Karpas-422 (cell line): ENCODE results near the gene POGLUT3. TPM values are rescaled to one million over a fixed set of nuclear protein-coding genes. Genes with fewer than 3 reads are reported as not detected.

Experiments used
- DNase-seq: peaks from one replicate; pipeline ENCODE4 v3.0.0-alpha.2; 2015
- H2AFZ ChIP-seq: fragments of 200-600 bp; sonication (generic); 2 replicates; pipeline ENCODE4 v1.6.1; 2014; ENCODE audit warnings: antibody characterized with exemption, low read length, mixed read lengths
- H3K27ac ChIP-seq: fragments of 200-600 bp; sonication (generic); 2 replicates; pipeline ENCODE4 v1.5.1; 2014; ENCODE audit warnings: mild to moderate bottlenecking, low read length, moderate library complexity
- H3K27me3 ChIP-seq: fragments of 200-600 bp; sonication (generic); 2 replicates; pipeline ENCODE4 v1.6.1; 2014; ENCODE audit warnings: low read length, mixed read lengths
- H3K36me3 ChIP-seq: fragments of 200-600 bp; sonication (generic); 2 replicates; pipeline ENCODE4 v1.6.1; 2014; ENCODE audit warnings: low read length, mixed read lengths; ENCODE audit not compliant: insufficient read depth
- H3K4me1 ChIP-seq: fragments of 200-600 bp; sonication (generic); 2 replicates; pipeline ENCODE4 v1.6.1; 2014; ENCODE audit warnings: mild to moderate bottlenecking, low read length, mixed read lengths
- H3K4me2 ChIP-seq: fragments of 200-600 bp; sonication (generic); 2 replicates; pipeline ENCODE4 v1.6.1; 2014; ENCODE audit warnings: low read length, low read depth, mild to moderate bottlenecking; ENCODE audit not compliant: poor library complexity, severe bottlenecking
- H3K4me3 ChIP-seq: fragments of 200-600 bp; sonication (generic); 2 replicates; pipeline ENCODE4 v1.5.1; 2014; ENCODE audit warnings: mild to moderate bottlenecking, antibody characterized with exemption, low read length, mixed read lengths
- H3K79me2 ChIP-seq: fragments of 200-600 bp; sonication (generic); 2 replicates; pipeline ENCODE4 v1.6.1; 2014; ENCODE audit warnings: mild to moderate bottlenecking, low read length, mixed read lengths
- H3K9ac ChIP-seq: fragments of 200-600 bp; sonication (generic); 2 replicates; pipeline ENCODE4 v1.6.0; 2014; ENCODE audit warnings: low read length
- H3K9me2 ChIP-seq: fragments of 200-600 bp; sonication (generic), shearing (Covaris generic); replicated peaks from 2 replicates; pipeline ENCODE4 v1.6.0; 2014; ENCODE audit warnings: mild to moderate bottlenecking, low read length, moderate library complexity; ENCODE audit not compliant: insufficient read depth
- H3K9me3 ChIP-seq: fragments of 300-700, 200-600 bp; sonication (generic); 2 replicates; pipeline ENCODE4 v1.6.1; 2014; ENCODE audit warnings: low read length, mixed read lengths
- H4K20me1 ChIP-seq: fragments of 200-600 bp; sonication (generic); 2 replicates; pipeline ENCODE4 v1.6.1; 2014; ENCODE audit warnings: mild to moderate bottlenecking, antibody characterized with exemption, low read length, low read depth; ENCODE audit not compliant: insufficient read depth
- total RNA-seq: library from RNA; depleted of rRNA; stranded (reverse); fragments of >200 nt; shearing (Covaris generic); gene quantifications from 2 replicates; pipeline ENCODE4 v1.2.3, GENCODE V29; 2014; ENCODE audit warnings: low replicate concordance

Gene POGLUT3
- total RNA-seq, 1 experiment from 2014 or later: 33.4 TPM

DNA sequence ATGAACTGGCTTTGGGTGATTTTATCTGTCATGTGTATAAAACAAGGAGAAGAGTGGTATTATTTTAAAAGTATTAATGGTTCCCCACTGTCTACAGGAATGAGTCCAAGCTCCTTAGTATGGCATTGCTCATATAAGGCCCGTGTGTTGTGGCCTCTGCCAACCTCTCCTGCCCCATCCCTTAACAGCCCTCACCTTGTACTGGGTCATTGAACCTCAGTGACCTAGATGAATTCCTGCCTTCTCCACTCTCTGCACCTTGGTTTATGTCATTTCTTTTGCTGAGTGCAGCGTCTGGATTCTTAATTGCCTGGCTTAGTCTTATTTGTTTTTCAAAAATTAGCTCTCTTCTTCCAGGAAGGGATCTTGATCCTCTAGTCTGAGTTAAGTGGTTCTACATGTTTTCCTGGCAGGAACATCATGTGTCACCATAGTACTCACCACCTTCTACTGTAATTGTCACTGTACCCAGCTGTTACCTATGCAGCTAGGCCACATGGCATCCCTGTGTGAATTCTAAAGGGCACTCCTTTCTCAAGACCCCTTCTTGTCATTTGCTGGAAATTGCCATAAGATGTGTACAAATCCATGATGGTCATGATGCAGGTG is 36.2 kb upstream of the POGLUT3 start:
- no peaks in the 10 kb centered on the region for H3K9me3 ChIP-seq
- no peaks in the 10 kb centered on the region for H4K20me1 ChIP-seq
- H3K9ac ChIP-seq: no peak overlapping the region
- no peak overlapping the region for H2AFZ ChIP-seq
- no peaks in the 10 kb centered on the region for H3K36me3 ChIP-seq
- no peak overlapping the region for H3K4me2 ChIP-seq
- no peaks in the 10 kb centered on the region for H3K79me2 ChIP-seq
- H3K9me2 ChIP-seq: no peaks in the 10 kb centered on the region
- no peaks in the 10 kb centered on the region for H3K4me1 ChIP-seq
- no peak for DNase-seq
- H3K27ac ChIP-seq: no peak overlapping the region
- no peak overlapping the region for H3K4me3 ChIP-seq
- H3K27me3 ChIP-seq: no peaks in the 10 kb centered on the region; the same call in 1 of the 2 replicates

- Histone ChIP-seq H3K27me3 (no peaks in the 10 kb centered on the region), H3K4me3 (no peak overlapping the region), H4K20me1 (no peaks in the 10 kb centered on the region), H3K27ac (no peak overlapping the region), H3K9me3 (no peaks in the 10 kb centered on the region), H3K9me2 (no peaks in the 10 kb centered on the region), H3K9ac (no peak overlapping the region), H3K79me2 (no peaks in the 10 kb centered on the region), H2AFZ (no peak overlapping the region), H3K36me3 (no peaks in the 10 kb centered on the region), H3K4me1 (peaks cover under 1% of the 10 kb centered on the region; the same call in 1 of the 2 replicates), H3K4me2 (no peak overlapping the region)
- no peak for DNase-seq
Measured at GRCh38 chr11:108530426-108530825, 32.2 kb upstream of the POGLUT3 start.

DNA sequence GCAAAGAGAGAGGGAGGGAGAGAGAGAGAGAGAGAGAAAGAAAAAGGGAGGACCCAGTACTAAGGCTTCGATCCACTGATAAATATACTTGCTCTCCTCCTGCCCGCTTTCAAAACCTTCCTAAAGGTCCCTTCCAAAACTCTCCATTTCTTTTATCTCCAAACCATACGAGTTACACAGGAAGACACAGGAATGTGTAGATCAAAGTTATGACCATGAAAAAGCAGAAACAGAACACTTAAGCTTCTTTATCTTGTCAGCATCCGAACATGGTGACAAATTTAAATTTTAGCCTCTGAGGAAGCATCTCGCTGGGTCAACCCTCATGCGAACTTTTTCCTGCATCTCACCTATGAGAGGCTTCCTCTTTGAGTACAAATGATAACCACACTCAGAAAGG is 29.2 kb upstream of the POGLUT3 start:
- DNase-seq: no peak

GRCh38 chr11:108525161-108525560 is 27.0 kb upstream of the POGLUT3 start:
- Histone ChIP-seq H3K79me2 (no peaks in the 10 kb centered on the region), H3K4me1 (peaks cover 4% of the 10 kb centered on the region; the same call in 1 of the 2 replicates), H3K4me2 (no peak overlapping the region), H3K36me3 (no peaks in the 10 kb centered on the region), H3K9me3 (no peaks in the 10 kb centered on the region), H3K27ac (no peak overlapping the region), H3K9ac (no peak overlapping the region), H2AFZ (no peak overlapping the region), H3K4me3 (no peak overlapping the region), H3K27me3 (0 out of 2 replicates have a peak, but pooled peaks cover 6% of the 10 kb centered on the region), H4K20me1 (no peaks in the 10 kb centered on the region), H3K9me2 (no peaks in the 10 kb centered on the region)
- no peak for DNase-seq

More for the DNA sequence above, 29.2 kb upstream of the POGLUT3 start:
- Histone ChIP-seq H3K27me3 (0 out of 2 replicates have a peak, but pooled peaks cover 6% of the 10 kb centered on the region), H3K9me3 (no peaks in the 10 kb centered on the region), H4K20me1 (no peaks in the 10 kb centered on the region), H3K9ac (no peak overlapping the region), H3K4me3 (no peak overlapping the region), H3K36me3 (no peaks in the 10 kb centered on the region), H2AFZ (no peak overlapping the region), H3K9me2 (no peaks in the 10 kb centered on the region), H3K4me2 (no peak overlapping the region), H3K4me1 (peaks cover 4% of the 10 kb centered on the region; the same call in 1 of the 2 replicates), H3K79me2 (no peaks in the 10 kb centered on the region), H3K27ac (no peak overlapping the region)

DNA sequence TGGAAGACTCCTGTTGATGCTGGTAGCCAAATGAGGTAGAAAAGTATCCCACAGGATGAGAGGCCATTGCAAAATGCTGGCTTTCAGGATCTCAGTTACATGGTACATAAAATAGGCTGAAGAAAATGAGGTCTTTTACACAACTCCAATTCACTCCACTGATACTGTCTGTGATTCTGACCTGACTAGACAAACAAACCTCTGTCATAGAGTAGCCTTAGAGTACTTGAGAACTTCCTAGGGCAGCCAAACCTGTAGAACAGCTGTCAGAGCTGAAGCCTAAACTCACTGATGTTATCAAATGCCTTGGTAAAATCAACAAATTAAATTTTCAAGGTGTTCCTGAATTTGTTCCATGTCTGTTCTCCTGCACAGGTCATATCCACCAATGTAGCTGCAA is 26.2 kb upstream of the POGLUT3 start:
- H3K79me2 ChIP-seq: no peaks in the 10 kb centered on the region
- no peaks in the 10 kb centered on the region for H4K20me1 ChIP-seq
- no peaks in the 10 kb centered on the region for H3K36me3 ChIP-seq
- no peak overlapping the region for H3K4me2 ChIP-seq
- 0 out of 2 replicates have a peak, but pooled peaks cover 6% of the 10 kb centered on the region for H3K27me3 ChIP-seq
- H3K27ac ChIP-seq: no peak overlapping the region
- no peak overlapping the region for H3K9ac ChIP-seq
- no peak for DNase-seq
- H2AFZ ChIP-seq: no peak overlapping the region
- H3K9me3 ChIP-seq: no peaks in the 10 kb centered on the region
- H3K9me2 ChIP-seq: no peaks in the 10 kb centered on the region
- peaks cover 4% of the 10 kb centered on the region; the same call in 1 of the 2 replicates for H3K4me1 ChIP-seq
- no peak overlapping the region for H3K4me3 ChIP-seq

- H3K4me3 ChIP-seq: no peak overlapping the region
- no peak overlapping the region for H2AFZ ChIP-seq
- H3K4me2 ChIP-seq: no peak overlapping the region
- H3K27me3 ChIP-seq: 0 out of 2 replicates have a peak, but pooled peaks cover 6% of the 10 kb centered on the region
- H3K9ac ChIP-seq: no peak overlapping the region
- H3K79me2 ChIP-seq: no peaks in the 10 kb centered on the region
- H3K9me3 ChIP-seq: no peaks in the 10 kb centered on the region
- H4K20me1 ChIP-seq: no peaks in the 10 kb centered on the region
- DNase-seq: no peak
- no peak overlapping the region for H3K27ac ChIP-seq
- no peaks in the 10 kb centered on the region for H3K36me3 ChIP-seq
- H3K4me1 ChIP-seq: peaks cover 4% of the 10 kb centered on the region; the same call in 1 of the 2 replicates
- no peaks in the 10 kb centered on the region for H3K9me2 ChIP-seq
Measured at GRCh38 chr11:108522318-108522717, 24.1 kb upstream of the POGLUT3 start.

DNA sequence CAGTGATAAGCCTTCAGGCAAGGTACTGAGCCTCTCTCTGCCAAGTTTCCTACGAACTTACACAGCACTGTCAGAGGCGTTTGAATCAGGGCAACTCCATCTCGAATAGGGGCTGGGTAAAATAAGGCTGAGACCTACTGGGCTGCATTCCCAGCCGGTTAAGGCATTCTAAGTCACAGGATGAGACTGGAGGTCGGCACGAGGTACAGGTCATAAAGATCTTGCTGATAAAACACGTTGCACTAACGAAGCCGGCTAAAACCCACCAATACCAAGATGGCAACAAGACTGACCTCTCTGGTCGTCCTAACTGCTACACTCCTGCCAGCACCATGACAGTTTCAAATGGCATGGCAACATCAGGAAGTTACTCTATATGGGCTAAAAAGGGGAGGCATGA is 20.4 kb upstream of the POGLUT3 start:
- Histone ChIP-seq H3K27ac (no peak overlapping the region), H3K9ac (no peak overlapping the region), H3K9me2 (no peaks in the 10 kb centered on the region), H3K9me3 (no peaks in the 10 kb centered on the region), H3K4me1 (no peaks in the 10 kb centered on the region), H4K20me1 (no peaks in the 10 kb centered on the region), H2AFZ (no peak overlapping the region), H3K4me2 (no peak overlapping the region), H3K79me2 (no peaks in the 10 kb centered on the region), H3K27me3 (no peaks in the 10 kb centered on the region), H3K36me3 (no peaks in the 10 kb centered on the region), H3K4me3 (no peak overlapping the region)
- no peak for DNase-seq

- Histone ChIP-seq H3K4me3 (no peak overlapping the region), H3K36me3 (no peaks in the 10 kb centered on the region), H3K9me3 (no peaks in the 10 kb centered on the region), H3K27ac (no peak overlapping the region), H2AFZ (no peak overlapping the region), H3K4me2 (no peak overlapping the region), H3K9me2 (no peaks in the 10 kb centered on the region), H3K27me3 (no peaks in the 10 kb centered on the region), H4K20me1 (no peaks in the 10 kb centered on the region), H3K4me1 (no peaks in the 10 kb centered on the region), H3K79me2 (no peaks in the 10 kb centered on the region), H3K9ac (no peak overlapping the region)
- no peak for DNase-seq
Measured at GRCh38 chr11:108516125-108516524, 17.9 kb upstream of the POGLUT3 start.
